WERI-Rb-1 (cell line): ENCODE measurements around the gene PRRC2B.

ENCODE experiments used
- DNase-seq: peaks from one replicate; pipeline ENCODE4 v3.0.0-alpha.2; 2020
- H3K27ac ChIP-seq: fragments of 250-450 bp; sonication (Bioruptor Pico); 2 replicates; pipeline ENCODE4 v1.5.1; 2020; ENCODE audit warnings: mild to moderate bottlenecking, moderate library complexity
- H3K27me3 ChIP-seq: fragments of 250-450 bp; sonication (Bioruptor Pico); 2 replicates; pipeline ENCODE4 v1.5.1; 2021; ENCODE audit warnings: mild to moderate bottlenecking, low read depth, moderate library complexity; ENCODE audit not compliant: insufficient read depth, severe bottlenecking
- H3K36me3 ChIP-seq: fragments of 250-450 bp; sonication (Bioruptor Pico); 2 replicates; pipeline ENCODE4 v1.5.1; 2020; ENCODE audit warnings: mild to moderate bottlenecking, moderate library complexity
- H3K4me3 ChIP-seq: 2 replicates; pipeline ENCODE4 v1.5.1; 2011; ENCODE audit warnings: low read depth, mild to moderate bottlenecking, control low read depth, low read length
- H3K9me3 ChIP-seq: fragments of 250-450 bp; sonication (Bioruptor Pico); 2 replicates; pipeline ENCODE4 v1.5.1; 2021; ENCODE audit warnings: mild to moderate bottlenecking, moderate library complexity; ENCODE audit not compliant: severe bottlenecking
- CTCF ChIP-seq: IDR thresholded peaks from 2 replicates; pipeline ENCODE4 v1.5.1; 2011; ENCODE audit warnings: low read depth, mild to moderate bottlenecking, control low read depth, inconsistent platforms, low read length

The PRRC2B gene

GRCh38 chr9:131483319-131484050 is 89.6 kb downstream of the PRRC2B start:
- no peak overlapping the region for H3K27ac ChIP-seq
- no peaks in the 10 kb centered on the region for H3K9me3 ChIP-seq
- H3K27me3 ChIP-seq, result no peaks in the 10 kb centered on the region
- no peak for DNase-seq
- peaks cover 99% of the 10 kb centered on the region for H3K36me3 ChIP-seq
- no peak for TF ChIP-seq CTCF
- H3K4me3 ChIP-seq, result no peak overlapping the region

- Histone ChIP-seq H3K36me3 (peaks cover 99% of the 10 kb centered on the region), H3K27ac (no peak overlapping the region), H3K27me3 (no peaks in the 10 kb centered on the region), H3K9me3 (no peaks in the 10 kb centered on the region), H3K4me3 (no peak overlapping the region)
- no peak for TF ChIP-seq CTCF
- DNase-seq, result no peak
Measured at GRCh38 chr9:131484051-131484445, 90.2 kb downstream of the PRRC2B start.

- DNase-seq, result no peak
- Histone ChIP-seq H3K27ac (no peak overlapping the region), H3K4me3 (no peak overlapping the region), H3K9me3 (no peaks in the 10 kb centered on the region), H3K27me3 (no peaks in the 10 kb centered on the region), H3K36me3 (peaks cover 99% of the 10 kb centered on the region)
- TF ChIP-seq CTCF, result no peak
Measured at GRCh38 chr9:131484560-131485185, 90.8 kb downstream of the PRRC2B start.

- Histone ChIP-seq H3K4me3 (no peak overlapping the region), H3K27ac (no peak overlapping the region), H3K9me3 (no peaks in the 10 kb centered on the region), H3K27me3 (no peaks in the 10 kb centered on the region), H3K36me3 (peaks cover 99% of the 10 kb centered on the region)
- no peak for DNase-seq
- TF ChIP-seq CTCF, result no peak
Measured at GRCh38 chr9:131485206-131485605, 91.3 kb downstream of the PRRC2B start.

DNA sequence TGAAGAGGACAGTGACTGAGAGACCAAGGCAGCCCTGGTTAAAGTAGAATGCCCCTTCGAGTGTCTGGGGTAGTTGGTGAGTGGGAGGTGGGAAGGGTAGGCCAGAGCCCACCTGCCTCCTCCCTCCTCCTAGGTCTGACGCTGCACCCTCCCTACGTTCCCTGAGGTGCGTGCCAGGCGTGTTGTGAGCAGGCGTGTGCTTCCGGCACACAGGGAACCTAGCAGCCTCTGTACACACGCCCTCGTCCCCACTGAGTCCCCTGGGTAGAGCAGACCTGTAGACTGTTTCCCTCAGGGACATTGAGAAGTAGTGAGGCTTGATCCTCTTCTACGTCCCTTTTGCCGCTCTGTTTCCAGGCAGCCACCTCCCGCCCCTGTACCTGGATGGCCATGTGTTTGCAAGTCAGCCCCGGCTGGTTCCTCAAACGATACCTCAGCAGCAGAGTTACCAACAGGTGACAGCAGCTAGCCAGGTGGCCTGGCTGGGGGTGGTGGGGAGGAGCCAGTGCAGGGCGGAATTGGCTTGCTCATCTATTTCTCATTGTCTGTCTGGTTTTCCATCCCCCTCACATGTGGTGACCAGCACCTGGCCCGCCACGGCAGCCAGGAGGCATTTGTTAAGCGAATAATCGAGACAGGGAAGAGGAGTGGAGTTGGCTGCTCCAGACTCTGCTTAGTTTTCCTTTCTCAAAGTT is 92.0 kb downstream of the PRRC2B start:
- Histone ChIP-seq H3K27ac (no peak overlapping the region), H3K27me3 (no peaks in the 10 kb centered on the region), H3K36me3 (peaks cover 99% of the 10 kb centered on the region), H3K9me3 (no peaks in the 10 kb centered on the region), H3K4me3 (no peak overlapping the region)
- no peak for TF ChIP-seq CTCF
- DNase-seq, result no peak
